OCI-LY3 (cell line): Measurements from ENCODE around the gene PRR12.

Experiments
- CTCF ChIP-seq: fragments of 200-600, 300-600 bp; sonication (generic); IDR thresholded peaks from 2 replicates; pipeline ENCODE4 v1.5.1; 2014; ENCODE audit warnings: antibody characterized with exemption, low read length, low read depth
- EZH2phosphoT487 ChIP-seq: fragments of 200-600 bp; shearing (Covaris generic); IDR thresholded peaks from 2 replicates; pipeline ENCODE4 v1.6.1; 2018; ENCODE audit warnings: antibody characterized with exemption, mixed run types, low read depth

DNA sequence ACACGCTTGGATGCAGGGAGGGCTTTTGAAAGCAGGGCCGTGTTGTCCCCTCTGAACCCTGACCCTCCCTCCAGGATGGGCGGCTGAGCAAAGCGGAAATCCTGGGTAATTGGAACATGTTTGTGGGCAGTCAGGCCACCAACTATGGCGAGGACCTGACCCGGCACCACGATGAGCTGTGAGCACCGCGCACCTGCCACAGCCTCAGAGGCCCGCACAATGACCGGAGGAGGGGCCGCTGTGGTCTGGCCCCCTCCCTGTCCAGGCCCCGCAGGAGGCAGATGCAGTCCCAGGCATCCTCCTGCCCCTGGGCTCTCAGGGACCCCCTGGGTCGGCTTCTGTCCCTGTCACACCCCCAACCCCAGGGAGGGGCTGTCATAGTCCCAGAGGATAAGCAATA lies 48.0 kb upstream of the PRR12 start:
- TF ChIP-seq CTCF, result no peak
- no peak for TF ChIP-seq EZH2phosphoT487
